B cell (primary cell): Measurements from ENCODE around the gene DENND4C. TPM values are rescaled to one million over a fixed set of nuclear protein-coding genes. Genes with fewer than 3 reads are reported as not detected.
A peak's percentile ranks its signal among the peaks of the same experiment; 100 is the strongest.

Experiments
- ATAC-seq: fragments of 200-7000 bp; cut with Tn5 transposase; one replicate; pipeline ENCODE4 v1.10.0; 2021; ENCODE audit warnings: low read depth, mild to moderate bottlenecking, moderate number of reproducible peaks, moderate library complexity
- CTCF ChIA-PET: fragments of 350-600 bp; sonication (Branson Sonifier 250); formaldehyde crosslinking; loops from one replicate; lab custom pipeline; 2021; ENCODE audit warnings: antibody characterized with exemption, inconsistent platforms; lab: Charles Lee
- POLR2A ChIA-PET: fragments of 350-600 bp; sonication (Branson Sonifier 250); formaldehyde crosslinking; loops from one replicate; lab custom pipeline; 2021; ENCODE audit warnings: antibody characterized with exemption; lab: Charles Lee
- DNase-seq: peaks from one replicate; pipeline ENCODE4 v3.0.0; 2013
- H2AFZ ChIP-seq: 2 replicates; pipeline ENCODE4 v1.6.1; 2012; ENCODE audit warnings: mild to moderate bottlenecking, low read depth, low read length; ENCODE audit not compliant: insufficient read depth, poor library complexity, severe bottlenecking
- H3K27ac ChIP-seq, 2 donors: 1 replicate in 1 of 2; 2 replicates in 1 of 2; pipeline ENCODE4 v1.5.1; 2012 to 2013; ENCODE audit warnings: low read length in 2 of 2, mild to moderate bottlenecking in 2 of 2, moderate library complexity in 1 of 2
- H3K27me3 ChIP-seq, 4 experiments: fragments of 200-600 bp in 1 of 4; sonication (generic) in 1 of 4; replicated peaks in 1 of 4; 1 replicate in 2 of 4; 2 replicates in 2 of 4; pipeline versions ENCODE4 v1.6.1 to v1.7.0; 2013 to 2016; ENCODE audit warnings: low read length in 3 of 4, mild to moderate bottlenecking in 2 of 4, mixed read lengths in 1 of 4, moderate library complexity in 1 of 4; ENCODE audit not compliant: insufficient read depth in 4 of 4, control insufficient read depth in 3 of 4; ENCODE audit errors: control extremely low read depth in 1 of 4
- H3K36me3 ChIP-seq, 2 experiments: replicated peaks in 1 of 2; 1 replicate in 1 of 2; 2 replicates in 1 of 2; pipeline versions ENCODE4 v1.6.1 to v1.7.1; 2013; ENCODE audit warnings: low read length in 1 of 2; ENCODE audit not compliant: insufficient read depth in 2 of 2, control insufficient read depth in 1 of 2; ENCODE audit errors: control extremely low read depth in 1 of 2, extremely low read depth in 1 of 2
- H3K4me1 ChIP-seq, 2 donors: fragments of 200-600 bp in 1 of 2; sonication (generic) in 1 of 2; 1 replicate in 1 of 2; 2 replicates in 1 of 2; pipeline versions ENCODE4 v1.5.1 to v1.6.1; 2013 to 2017; ENCODE audit warnings: low read length in 2 of 2; ENCODE audit not compliant: control insufficient read depth in 2 of 2, insufficient read depth in 2 of 2
- H3K4me2 ChIP-seq: replicated peaks from 2 replicates; pipeline ENCODE3; 2012; ENCODE audit warnings: mild to moderate bottlenecking, low read depth, low read length; ENCODE audit not compliant: poor library complexity, severe bottlenecking
- H3K4me3 ChIP-seq, 5 experiments: fragments of 200-600 bp in 1 of 5; sonication (generic) in 1 of 5; 1 replicate in 3 of 5; 2 replicates in 2 of 5; pipeline versions ENCODE4 v1.5.1 to v1.7.0; 2011 to 2016; ENCODE audit warnings: low read length in 4 of 5, mild to moderate bottlenecking in 4 of 5, low read depth in 2 of 5, control low read depth in 1 of 5, moderate library complexity in 1 of 5; ENCODE audit not compliant: insufficient read depth in 1 of 5; ENCODE audit errors: control extremely low read depth in 1 of 5, extremely low read depth in 1 of 5
- H3K79me2 ChIP-seq: fragments of 200-600 bp; sonication (generic); one replicate; pipeline ENCODE4 v1.6.0; 2016; ENCODE audit warnings: low read length; ENCODE audit not compliant: control insufficient read depth, insufficient read depth
- H3K9ac ChIP-seq: fragments of 200-600 bp; sonication (generic); 2 replicates; pipeline ENCODE4 v1.6.1; 2017; ENCODE audit warnings: mild to moderate bottlenecking, low read length, moderate library complexity
- H3K9me3 ChIP-seq, 3 donors: one replicate each; pipeline versions ENCODE4 v1.6.1 to v1.7.1; 2013; ENCODE audit warnings: low read length in 2 of 3; ENCODE audit not compliant: control insufficient read depth in 2 of 3, insufficient read depth in 1 of 3; ENCODE audit errors: control extremely low read depth in 1 of 3
- H4K20me1 ChIP-seq: 2 replicates; pipeline ENCODE4 v1.6.0; 2012; ENCODE audit warnings: mild to moderate bottlenecking, low read length; ENCODE audit not compliant: insufficient read depth, control insufficient read depth, poor library complexity, severe bottlenecking
- H3K27ac Mint-ChIP-seq: one replicate; pipeline ENCODE4 v1.8.0; 2021; ENCODE audit warnings: mixed read lengths
- H3K27me3 Mint-ChIP-seq: one replicate; pipeline ENCODE4 v1.8.0; 2021; ENCODE audit warnings: mixed read lengths
- H3K4me1 Mint-ChIP-seq: one replicate; pipeline ENCODE4 v1.8.0; 2021; ENCODE audit warnings: mixed read lengths
- H3K4me3 Mint-ChIP-seq: one replicate; pipeline ENCODE4 v1.8.0; 2021; ENCODE audit warnings: mixed read lengths
- H3K9me3 Mint-ChIP-seq: one replicate; pipeline ENCODE4 v1.8.0; 2022; ENCODE audit warnings: mixed read lengths; ENCODE audit not compliant: insufficient read depth
- CTCF ChIP-seq: fragments of 200-600 bp; IDR thresholded peaks from one replicate; pipeline ENCODE4 v1.8.0; 2022; ENCODE audit warnings: antibody characterized with exemption, mild to moderate bottlenecking
- EZH2 ChIP-seq: IDR thresholded peaks from 2 replicates; pipeline ENCODE4 v1.6.1; 2012; ENCODE audit warnings: borderline replicate concordance, low read depth, mild to moderate bottlenecking, moderate library complexity, low read length; ENCODE audit not compliant: insufficient read depth, poor library complexity, severe bottlenecking
- WGBS: methylation state at CpG from one replicate; pipeline ENCODE4 v1.1.5; 2013; ENCODE audit warnings: missing lambda C conversion rate; ENCODE audit not compliant: insufficient coverage; 5-methylcytosine and 5-hydroxymethylcytosine counted together
- intact Hi-C: fragments of 100-400 bp; cut with micrococcal nuclease; formaldehyde crosslinking; loops from one replicate; pipeline ENCODE4 v1.10.0; 2022
- polyA plus RNA-seq: library from polyadenylated mRNA; depleted of rRNA; stranded (reverse); fragments of >200 nt; gene quantifications from 2 replicates; pipeline ENCODE4 v1.2.3, GENCODE V29; 2012
- total RNA-seq, 2 donors: library from RNA; stranded (reverse); fragments of 120-200 nt in 1 of 2; gene quantifications; 1 replicate in 1 of 2; 2 replicates in 1 of 2; pipeline versions ENCODE4 v1.2.3 to v1.2.4, GENCODE V29; 2013 to 2022

DENND4C gene
- total and polyA plus RNA-seq, 2 donors (not counting 1 experiment from before 2014, with no cell fraction given): 9.9 to 52.4 TPM

GRCh38 chr9:19231904-19232822, 1.7 kb downstream of the DENND4C start:
- Mint-ChIP-seq H3K27me3 (no peaks in the 10 kb centered on the region), H3K27ac (no peak overlapping the region), H3K4me3 (no peak overlapping the region), H3K4me1 (peaks cover 18% of the 10 kb centered on the region), H3K9me3 (no peaks in the 10 kb centered on the region)
- H3K27ac ChIP-seq: no peak overlapping the region
- H3K27me3 ChIP-seq: no peaks in the 10 kb centered on the region
- CTCF ChIA-PET: interaction anchor here (0.6 to 1.7 kb wide), 10 partner anchors 11 to 233 kb away, joined by 3 to 9 read pairs (median 3); no protein-coding TSS in a partner anchor
- intact Hi-C loops: loop anchor here (1.0 to 2.0 kb wide), 3 partner anchors 47 to 183 kb away; partner anchors contain the start of genes PLIN2 and RRAGA
- ATAC-seq (no peak), DNase-seq (peak; percentile 16)
- peak overlapping the region; percentile 79 to 89 (median 83) for H3K4me3 ChIP-seq
- H3K4me1 ChIP-seq: peaks cover 23 to 27% of the 10 kb centered on the region in 2 donors
- TF ChIP-seq CTCF (no peak), EZH2 (no peak)
- H2AFZ ChIP-seq: peak overlapping the region; percentile 91
- peak overlapping the region; percentile 82 for H3K9ac ChIP-seq
- 20% methylated on average over 3 of the region's 14 CpGs for WGBS
- peaks cover 43% of the 10 kb centered on the region for H4K20me1 ChIP-seq
- H3K36me3 ChIP-seq: no peaks in the 10 kb centered on the region
- POLR2A ChIA-PET: interaction anchor here (2.3 kb wide), 1 partner anchor 148 kb away, joined by 12 read pairs; the partner anchor contains the start of gene RPS6
- H3K9me3 ChIP-seq: no peaks in the 10 kb centered on the region
- peaks cover 49% of the 10 kb centered on the region for H3K79me2 ChIP-seq
- peak overlapping the region; percentile 92 for H3K4me2 ChIP-seq
